ENCODE data around the gene MFSD6L. TPM values are rescaled to one million over a fixed set of nuclear protein-coding genes. Genes with fewer than 3 reads are reported as not detected.

The MFSD6L gene
- total RNA-seq, 1 donor from 2014 or later = 0.95 TPM

DNA sequence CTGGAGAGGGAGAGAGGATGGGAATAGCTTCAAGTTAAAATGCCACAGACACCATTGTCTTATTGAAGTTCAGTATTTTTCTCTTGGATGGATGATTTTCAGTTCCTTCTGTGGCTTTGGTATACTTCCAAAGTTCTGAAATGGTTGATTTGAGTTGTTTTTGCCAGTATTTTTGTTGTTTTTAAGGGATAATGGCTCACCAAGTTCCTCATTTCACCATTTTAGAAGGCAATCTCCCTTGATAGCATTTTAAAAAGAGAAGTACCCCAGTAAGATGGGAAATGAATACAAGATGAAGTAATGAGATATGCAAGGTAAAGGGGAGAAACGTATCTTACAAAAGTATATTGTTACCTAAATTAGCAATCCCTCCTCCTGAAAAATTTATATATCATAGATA lies 22.3 kb downstream of the MFSD6L start:
- DNase-seq (no peak), ATAC-seq (no peak)
- Histone ChIP-seq H3K27ac (no peak overlapping the region), H3K9me3 (no peaks in the 10 kb centered on the region), H3K4me3 (no peak overlapping the region), H3K4me1 (peaks cover 7% of the 10 kb centered on the region), H3K36me3 (no peaks in the 10 kb centered on the region), H3K27me3 (ENCODE audit: low read depth) (peaks cover 7% of the 10 kb centered on the region)
- TF ChIP-seq, protein P1, sequence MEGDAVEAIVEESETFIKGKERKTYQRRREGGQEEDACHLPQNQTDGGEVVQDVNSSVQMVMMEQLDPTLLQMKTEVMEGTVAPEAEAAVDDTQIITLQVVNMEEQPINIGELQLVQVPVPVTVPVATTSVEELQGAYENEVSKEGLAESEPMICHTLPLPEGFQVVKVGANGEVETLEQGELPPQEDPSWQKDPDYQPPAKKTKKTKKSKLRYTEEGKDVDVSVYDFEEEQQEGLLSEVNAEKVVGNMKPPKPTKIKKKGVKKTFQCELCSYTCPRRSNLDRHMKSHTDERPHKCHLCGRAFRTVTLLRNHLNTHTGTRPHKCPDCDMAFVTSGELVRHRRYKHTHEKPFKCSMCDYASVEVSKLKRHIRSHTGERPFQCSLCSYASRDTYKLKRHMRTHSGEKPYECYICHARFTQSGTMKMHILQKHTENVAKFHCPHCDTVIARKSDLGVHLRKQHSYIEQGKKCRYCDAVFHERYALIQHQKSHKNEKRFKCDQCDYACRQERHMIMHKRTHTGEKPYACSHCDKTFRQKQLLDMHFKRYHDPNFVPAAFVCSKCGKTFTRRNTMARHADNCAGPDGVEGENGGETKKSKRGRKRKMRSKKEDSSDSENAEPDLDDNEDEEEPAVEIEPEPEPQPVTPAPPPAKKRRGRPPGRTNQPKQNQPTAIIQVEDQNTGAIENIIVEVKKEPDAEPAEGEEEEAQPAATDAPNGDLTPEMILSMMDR (IDR thresholded peaks at IDR 0.05) = no peak
- intact Hi-C loops (cut with DNase I) = no loop called here

DNA sequence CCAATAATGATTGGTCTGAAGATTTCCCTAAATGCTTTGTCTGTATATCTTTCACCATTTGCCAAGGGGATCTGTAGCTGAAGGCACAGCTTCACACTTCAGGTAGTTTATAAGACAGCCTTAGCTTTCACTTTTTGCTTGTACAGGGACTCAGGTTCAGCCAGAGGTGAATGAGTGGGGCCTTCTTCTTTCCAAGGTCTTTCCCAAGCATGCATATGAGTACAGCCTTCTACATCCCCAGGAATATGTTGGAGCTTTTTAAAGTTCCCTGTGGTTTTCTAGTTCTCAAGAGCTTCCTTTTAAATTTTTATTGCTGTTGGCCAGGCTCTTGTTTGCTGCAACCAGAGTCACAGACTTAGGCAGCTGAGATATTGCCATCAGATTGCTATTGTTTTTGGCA lies 22.9 kb downstream of the MFSD6L start:
- Histone ChIP-seq H3K27ac (no peak overlapping the region), H3K27me3 (ENCODE audit: low read depth) (peaks cover 10% of the 10 kb centered on the region), H3K9me3 (no peaks in the 10 kb centered on the region), H3K36me3 (no peaks in the 10 kb centered on the region), H3K4me3 (no peak overlapping the region), H3K4me1 (peaks cover 7% of the 10 kb centered on the region)
- TF ChIP-seq, protein P1 (IDR thresholded peaks at IDR 0.05) = no peak
- DNase-seq (no peak), ATAC-seq (no peak)
- intact Hi-C loops (cut with DNase I) = no loop called here

DNA sequence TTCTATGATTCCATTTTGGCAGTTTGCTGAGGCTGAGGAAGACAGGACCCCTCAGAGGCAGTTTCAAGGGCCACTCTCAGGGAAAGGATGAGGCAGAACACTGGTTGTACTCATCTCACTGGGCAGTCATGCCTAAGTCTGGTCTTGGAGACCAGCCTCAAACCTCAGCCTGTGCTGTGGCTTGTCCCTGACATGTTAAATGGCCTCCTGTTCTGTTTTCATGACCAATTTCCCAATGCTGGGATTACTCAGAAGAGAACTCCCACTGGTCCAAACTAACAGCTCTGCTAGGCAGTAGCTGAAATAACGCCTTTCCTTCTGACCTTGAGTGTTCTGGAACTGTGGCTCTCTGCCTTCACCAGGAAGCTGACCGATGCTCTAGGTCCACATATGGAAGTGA lies 32.4 kb downstream of the MFSD6L start:
- TF ChIP-seq, protein P1 (IDR thresholded peaks at IDR 0.05) = no peak
- H3K4me1 ChIP-seq = no peaks in the 10 kb centered on the region
- no peak overlapping the region for H3K4me3 ChIP-seq
- no peak overlapping the region for H3K27ac ChIP-seq
- ATAC-seq (no peak), DNase-seq (no peak)
- H3K27me3 ChIP-seq (ENCODE audit: low read depth) = peaks cover under 1% of the 10 kb centered on the region
- no peaks in the 10 kb centered on the region for H3K36me3 ChIP-seq
- H3K9me3 ChIP-seq = no peaks in the 10 kb centered on the region
- intact Hi-C loops (cut with DNase I) = no loop called here

DNA sequence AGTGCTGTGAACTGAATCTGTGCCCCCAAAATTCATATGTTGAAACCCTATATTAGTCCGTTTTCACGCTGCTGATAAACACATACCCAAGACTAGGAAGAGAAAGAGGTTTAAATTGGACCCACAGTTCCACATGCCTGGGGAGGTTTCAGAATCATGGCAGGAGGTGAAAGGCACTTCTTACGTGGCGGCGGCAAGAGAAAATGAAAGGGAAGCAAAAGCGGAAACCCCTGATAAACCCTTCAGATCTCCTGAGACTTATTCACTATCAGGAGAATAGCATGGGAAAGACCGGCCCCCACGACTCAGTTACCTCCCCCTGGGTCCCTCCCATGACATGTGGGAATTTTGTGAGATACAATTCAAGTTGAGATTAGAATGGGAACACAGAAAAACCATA lies 37.2 kb downstream of the MFSD6L start:
- no peaks in the 10 kb centered on the region for H3K9me3 ChIP-seq
- H3K4me3 ChIP-seq = no peak overlapping the region
- no peak overlapping the region for H3K27ac ChIP-seq
- intact Hi-C loops (cut with DNase I) = no loop called here
- H3K27me3 ChIP-seq (ENCODE audit: low read depth) = peaks cover 4% of the 10 kb centered on the region
- no peaks in the 10 kb centered on the region for H3K4me1 ChIP-seq
- H3K36me3 ChIP-seq = no peaks in the 10 kb centered on the region
- ATAC-seq = no peak
- TF ChIP-seq, protein P1 (IDR thresholded peaks at IDR 0.05) = no peak
- DNase-seq = no peak

DNA sequence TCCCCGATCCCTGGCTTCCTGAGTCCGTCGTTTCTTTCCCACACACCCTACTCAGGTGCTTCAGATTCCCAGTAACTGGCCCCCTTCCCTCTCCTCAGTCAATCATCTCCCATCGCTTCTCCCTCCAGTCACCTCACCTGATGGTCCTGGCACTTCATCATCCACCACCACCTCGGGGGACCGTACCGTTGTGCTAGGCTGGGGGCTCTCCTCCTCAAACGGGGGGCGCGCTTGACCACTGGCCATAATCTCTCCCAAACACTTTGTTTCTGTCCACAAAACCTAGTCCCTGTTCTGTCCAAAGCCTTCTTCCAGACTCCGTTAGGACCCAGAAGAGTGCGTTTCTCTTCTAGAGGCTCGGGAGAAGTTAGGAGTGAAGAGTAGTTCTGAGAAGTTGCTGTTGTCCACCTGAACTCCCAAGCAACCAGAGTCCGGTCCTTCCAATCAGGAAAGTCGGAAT lies 41.0 kb downstream of the MFSD6L start, which contains the start of gene SPDYE4:
SPDYE4 (minus strand) TSS at position 410 of the 460 bp plus-strand sequence; CDS start at position 246, 164 bp downstream.
- peaks cover 12% of the 10 kb centered on the region for H3K27me3 ChIP-seq (ENCODE audit: low read depth)
- ATAC-seq (no peak), DNase-seq (no peak)
- no peak within 1 kb of the TSS for H3K4me3 ChIP-seq
- intact Hi-C loops (cut with DNase I) = no loop called here
- H3K27ac ChIP-seq = no peak within 1 kb of the TSS
- H3K4me1 ChIP-seq = no peaks in the 10 kb centered on the region
- TF ChIP-seq, protein P1 (IDR thresholded peaks at IDR 0.05) = no peak
- H3K36me3 ChIP-seq = no peaks in the 10 kb centered on the region
- no peaks in the 10 kb centered on the region for H3K9me3 ChIP-seq

DNA sequence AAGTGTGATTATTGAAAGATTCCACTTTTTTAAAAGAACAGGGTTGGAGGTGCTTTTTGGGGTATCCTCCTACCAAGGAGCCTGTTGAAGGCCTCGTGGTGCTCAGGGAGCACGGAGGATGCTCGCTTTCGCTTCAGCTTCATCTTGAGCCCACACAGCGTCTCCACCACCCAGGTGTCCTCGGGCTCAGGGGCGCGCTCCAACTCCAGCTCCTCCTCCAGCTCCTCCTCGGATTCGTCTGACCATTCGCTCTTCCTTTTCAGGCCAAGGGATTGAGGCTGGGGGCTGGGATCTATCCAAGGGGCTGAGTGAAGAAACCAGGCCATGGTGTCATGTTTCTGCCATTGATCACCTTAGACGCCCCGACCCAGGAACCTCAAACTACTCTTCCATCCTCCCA lies 42.0 kb downstream of the MFSD6L start:
- H3K36me3 ChIP-seq = no peaks in the 10 kb centered on the region
- ATAC-seq = no peak
- intact Hi-C loops (cut with DNase I) = no loop called here
- H3K27ac ChIP-seq = no peak overlapping the region
- H3K4me1 ChIP-seq = no peaks in the 10 kb centered on the region
- H3K4me3 ChIP-seq = no peak overlapping the region
- H3K9me3 ChIP-seq = no peaks in the 10 kb centered on the region
- peaks cover 12% of the 10 kb centered on the region for H3K27me3 ChIP-seq (ENCODE audit: low read depth)
- DNase-seq = no peak
- TF ChIP-seq, protein P1 (IDR thresholded peaks at IDR 0.05) = no peak

All from lower lobe of right lung (tissue), 2 donors.